Measurements from ENCODE around the gene LRP1-AS.

The LRP1-AS gene

GRCh38 chr12:57179331-57180086 is 32.1 kb upstream of the LRP1-AS start:
- no peak overlapping the region for H3K4me3 ChIP-seq (ENCODE audit: extremely low read depth, insufficient read depth, low read length, poor library complexity, severe bottlenecking)
- H3K27ac ChIP-seq (ENCODE audit: low read depth, low read length, severe bottlenecking), result no peak overlapping the region
- WGBS, 2 experiments (ENCODE audit: insufficient coverage in 2 of 2), result 95 to 96% methylated on average over 21 to 27 of the region's 27 CpGs
- H3K4me1 ChIP-seq (ENCODE audit: control insufficient read depth, insufficient read depth, low read length, poor library complexity, severe bottlenecking), result no peaks in the 10 kb centered on the region
- H3K9me3 ChIP-seq (ENCODE audit: control insufficient read depth, low read length), result no peaks in the 10 kb centered on the region
- H3K36me3 ChIP-seq (ENCODE audit: control insufficient read depth, insufficient read depth, low read length), result peaks cover 91% of the 10 kb centered on the region

GRCh38 chr12:57178213-57178612 is 30.8 kb upstream of the LRP1-AS start:
- WGBS, 2 experiments (ENCODE audit: insufficient coverage in 2 of 2), result 97 to 98% methylated on average over 12 to 14 of the region's 14 CpGs
- Histone ChIP-seq H3K4me1 (ENCODE audit: control insufficient read depth, insufficient read depth, low read length, poor library complexity, severe bottlenecking) (no peaks in the 10 kb centered on the region), H3K4me3 (ENCODE audit: extremely low read depth, insufficient read depth, low read length, poor library complexity, severe bottlenecking) (no peak overlapping the region), H3K36me3 (ENCODE audit: control insufficient read depth, insufficient read depth, low read length) (peaks cover 91% of the 10 kb centered on the region), H3K9me3 (ENCODE audit: control insufficient read depth, low read length) (no peaks in the 10 kb centered on the region), H3K27ac (ENCODE audit: low read depth, low read length, severe bottlenecking) (no peak overlapping the region)

- 95% methylated on average over 12 to 15 of the region's 16 CpGs for WGBS, 2 experiments (ENCODE audit: insufficient coverage in 2 of 2)
- no peaks in the 10 kb centered on the region for H3K4me1 ChIP-seq (ENCODE audit: control insufficient read depth, insufficient read depth, low read length, poor library complexity, severe bottlenecking)
- no peak overlapping the region for H3K27ac ChIP-seq (ENCODE audit: low read depth, low read length, severe bottlenecking)
- H3K36me3 ChIP-seq (ENCODE audit: control insufficient read depth, insufficient read depth, low read length), result peaks cover 96% of the 10 kb centered on the region
- H3K9me3 ChIP-seq (ENCODE audit: control insufficient read depth, low read length), result no peaks in the 10 kb centered on the region
- no peak overlapping the region for H3K4me3 ChIP-seq (ENCODE audit: extremely low read depth, insufficient read depth, low read length, poor library complexity, severe bottlenecking)
Observed at GRCh38 chr12:57177354-57177753, 29.9 kb upstream of the LRP1-AS start.

- peaks cover 92% of the 10 kb centered on the region for H3K36me3 ChIP-seq (ENCODE audit: control insufficient read depth, insufficient read depth, low read length)
- H3K9me3 ChIP-seq (ENCODE audit: control insufficient read depth, low read length), result no peaks in the 10 kb centered on the region
- H3K4me3 ChIP-seq (ENCODE audit: extremely low read depth, insufficient read depth, low read length, poor library complexity, severe bottlenecking), result no peak overlapping the region
- no peak overlapping the region for H3K27ac ChIP-seq (ENCODE audit: low read depth, low read length, severe bottlenecking)
- no peaks in the 10 kb centered on the region for H3K4me1 ChIP-seq (ENCODE audit: control insufficient read depth, insufficient read depth, low read length, poor library complexity, severe bottlenecking)
- 95% methylated on average over 8 to 9 of the region's 9 CpGs for WGBS, 2 experiments (ENCODE audit: insufficient coverage in 2 of 2)
Observed at GRCh38 chr12:57176846-57177245, 29.4 kb upstream of the LRP1-AS start.

- Histone ChIP-seq H3K36me3 (ENCODE audit: control insufficient read depth, insufficient read depth, low read length) (peaks cover 90% of the 10 kb centered on the region), H3K9me3 (ENCODE audit: control insufficient read depth, low read length) (no peaks in the 10 kb centered on the region), H3K27ac (ENCODE audit: low read depth, low read length, severe bottlenecking) (no peak overlapping the region), H3K4me3 (ENCODE audit: extremely low read depth, insufficient read depth, low read length, poor library complexity, severe bottlenecking) (no peak overlapping the region), H3K4me1 (ENCODE audit: control insufficient read depth, insufficient read depth, low read length, poor library complexity, severe bottlenecking) (no peaks in the 10 kb centered on the region)
- 92 to 96% methylated on average over 9 of the region's 9 CpGs for WGBS, 2 experiments (ENCODE audit: insufficient coverage in 2 of 2)
Observed at GRCh38 chr12:57176139-57176477, 28.7 kb upstream of the LRP1-AS start.

GRCh38 chr12:57175428-57176138 is 28.2 kb upstream of the LRP1-AS start:
- no peaks in the 10 kb centered on the region for H3K9me3 ChIP-seq (ENCODE audit: control insufficient read depth, low read length)
- no peak overlapping the region for H3K4me3 ChIP-seq (ENCODE audit: extremely low read depth, insufficient read depth, low read length, poor library complexity, severe bottlenecking)
- WGBS, 2 experiments (ENCODE audit: insufficient coverage in 2 of 2), result 77 to 80% methylated on average over 24 to 27 of the region's 29 CpGs
- no peaks in the 10 kb centered on the region for H3K4me1 ChIP-seq (ENCODE audit: control insufficient read depth, insufficient read depth, low read length, poor library complexity, severe bottlenecking)
- no peak overlapping the region for H3K27ac ChIP-seq (ENCODE audit: low read depth, low read length, severe bottlenecking)
- peaks cover 90% of the 10 kb centered on the region for H3K36me3 ChIP-seq (ENCODE audit: control insufficient read depth, insufficient read depth, low read length)

- Histone ChIP-seq H3K4me1 (ENCODE audit: control insufficient read depth, insufficient read depth, low read length, poor library complexity, severe bottlenecking) (no peaks in the 10 kb centered on the region), H3K36me3 (ENCODE audit: control insufficient read depth, insufficient read depth, low read length) (peaks cover 90% of the 10 kb centered on the region), H3K4me3 (ENCODE audit: extremely low read depth, insufficient read depth, low read length, poor library complexity, severe bottlenecking) (no peak overlapping the region), H3K27ac (ENCODE audit: low read depth, low read length, severe bottlenecking) (no peak overlapping the region), H3K9me3 (ENCODE audit: control insufficient read depth, low read length) (no peaks in the 10 kb centered on the region)
- 92% methylated on average over 14 of the region's 14 CpGs for WGBS, 2 experiments (ENCODE audit: insufficient coverage in 2 of 2)
Observed at GRCh38 chr12:57173683-57174082, 26.3 kb upstream of the LRP1-AS start.

GRCh38 chr12:57173089-57173488 is 25.7 kb upstream of the LRP1-AS start:
- Histone ChIP-seq H3K9me3 (ENCODE audit: control insufficient read depth, low read length) (no peaks in the 10 kb centered on the region), H3K4me3 (ENCODE audit: extremely low read depth, insufficient read depth, low read length, poor library complexity, severe bottlenecking) (no peak overlapping the region), H3K27ac (ENCODE audit: low read depth, low read length, severe bottlenecking) (no peak overlapping the region), H3K36me3 (ENCODE audit: control insufficient read depth, insufficient read depth, low read length) (peaks cover 90% of the 10 kb centered on the region), H3K4me1 (ENCODE audit: control insufficient read depth, insufficient read depth, low read length, poor library complexity, severe bottlenecking) (no peaks in the 10 kb centered on the region)
- 77 to 83% methylated on average over 11 of the region's 11 CpGs for WGBS, 2 experiments (ENCODE audit: insufficient coverage in 2 of 2)

- peaks cover 90% of the 10 kb centered on the region for H3K36me3 ChIP-seq (ENCODE audit: control insufficient read depth, insufficient read depth, low read length)
- no peak overlapping the region for H3K27ac ChIP-seq (ENCODE audit: low read depth, low read length, severe bottlenecking)
- H3K4me1 ChIP-seq (ENCODE audit: control insufficient read depth, insufficient read depth, low read length, poor library complexity, severe bottlenecking), result peaks cover 2% of the 10 kb centered on the region
- H3K4me3 ChIP-seq (ENCODE audit: extremely low read depth, insufficient read depth, low read length, poor library complexity, severe bottlenecking), result no peak overlapping the region
- H3K9me3 ChIP-seq (ENCODE audit: control insufficient read depth, low read length), result no peaks in the 10 kb centered on the region
- 68 to 74% methylated on average over 3 to 4 of the region's 4 CpGs for WGBS, 2 experiments (ENCODE audit: insufficient coverage in 2 of 2)
Observed at GRCh38 chr12:57171668-57172067, 24.2 kb upstream of the LRP1-AS start.

- Histone ChIP-seq H3K4me1 (ENCODE audit: control insufficient read depth, insufficient read depth, low read length, poor library complexity, severe bottlenecking) (peaks cover 10% of the 10 kb centered on the region), H3K36me3 (ENCODE audit: control insufficient read depth, insufficient read depth, low read length) (peaks cover 90% of the 10 kb centered on the region), H3K4me3 (ENCODE audit: extremely low read depth, insufficient read depth, low read length, poor library complexity, severe bottlenecking) (no peak overlapping the region), H3K27ac (ENCODE audit: low read depth, low read length, severe bottlenecking) (no peak overlapping the region), H3K9me3 (ENCODE audit: control insufficient read depth, low read length) (no peaks in the 10 kb centered on the region)
- WGBS, 2 experiments (ENCODE audit: insufficient coverage in 2 of 2), result 96 to 100% methylated on average over 4 of the region's 4 CpGs
Observed at GRCh38 chr12:57170927-57171326, 23.5 kb upstream of the LRP1-AS start.

- Histone ChIP-seq H3K4me3 (ENCODE audit: extremely low read depth, insufficient read depth, low read length, poor library complexity, severe bottlenecking) (no peak overlapping the region), H3K36me3 (ENCODE audit: control insufficient read depth, insufficient read depth, low read length) (peaks cover 89% of the 10 kb centered on the region), H3K27ac (ENCODE audit: low read depth, low read length, severe bottlenecking) (no peak overlapping the region), H3K9me3 (ENCODE audit: control insufficient read depth, low read length) (no peaks in the 10 kb centered on the region), H3K4me1 (ENCODE audit: control insufficient read depth, insufficient read depth, low read length, poor library complexity, severe bottlenecking) (peaks cover 11% of the 10 kb centered on the region)
- WGBS, 2 experiments (ENCODE audit: insufficient coverage in 2 of 2), result no CpG with 5 or more reads among the region's 1 CpG
Observed at GRCh38 chr12:57170408-57170807, 23.0 kb upstream of the LRP1-AS start.

Data from mesodermal cell (in vitro differentiated cells).